ENCODE data around the gene CLCN2.
A peak's percentile ranks its signal among the peaks of the same experiment; 100 is the strongest.

CLCN2 gene

GRCh38 chr3:184354754-184355153 lies 6.7 kb downstream of the CLCN2 start:
- Histone ChIP-seq H3K27me3 (ENCODE audit: insufficient read depth, low read length, poor library complexity) (no peaks in the 10 kb centered on the region), H3K4me1 (ENCODE audit: control insufficient read depth, low read depth, low read length) (peaks cover 5% of the 10 kb centered on the region), H3K4me3 (ENCODE audit: low read length) (no peak overlapping the region), H2BK5ac (ENCODE audit: low read length) (no peak overlapping the region), H3K9ac (ENCODE audit: low read length) (no peak overlapping the region), H3K4me2 (ENCODE audit: low read length) (no peak overlapping the region), H3K27ac (ENCODE audit: low read depth, low read length) (no peak overlapping the region), H2BK120ac (ENCODE audit: low read depth, low read length) (no peak overlapping the region), H4K8ac (ENCODE audit: low read depth, low read length) (no peak overlapping the region), H3K79me2 (ENCODE audit: control insufficient read depth, insufficient read depth, low read length) (no peaks in the 10 kb centered on the region), H2BK15ac (replicated peaks; ENCODE audit: low read depth) (no peak overlapping the region), H3K4ac (ENCODE audit: low read depth, low read length) (no peak overlapping the region), H3K18ac (ENCODE audit: low read length) (no peak overlapping the region), H3K56ac (ENCODE audit: low read length) (no peak overlapping the region), H3K23ac (ENCODE audit: low read length) (no peak overlapping the region), H3K36me3 (ENCODE audit: control insufficient read depth, insufficient read depth, low read length) (peaks cover 4% of the 10 kb centered on the region), H4K5ac (ENCODE audit: low read length) (no peak overlapping the region), H2AK5ac (ENCODE audit: low read length) (no peak overlapping the region), H3K79me1 (ENCODE audit: low read length) (no peaks in the 10 kb centered on the region)
- no CpG with 5 or more reads among the region's 8 CpGs for WGBS (ENCODE audit: extremely low coverage, insufficient coverage, low lambda C conversion rate)
- no peak for DNase-seq

GRCh38 chr3:184354121-184354728 lies 7.2 kb downstream of the CLCN2 start:
- H3K4me1 ChIP-seq (ENCODE audit: control insufficient read depth, low read depth, low read length): peaks cover 3% of the 10 kb centered on the region
- H3K79me1 ChIP-seq (ENCODE audit: low read length): no peaks in the 10 kb centered on the region
- no peak overlapping the region for H3K23ac ChIP-seq (ENCODE audit: low read length)
- H3K27me3 ChIP-seq (ENCODE audit: insufficient read depth, low read length, poor library complexity): no peaks in the 10 kb centered on the region
- no peak overlapping the region for H3K18ac ChIP-seq (ENCODE audit: low read length)
- no CpG with 5 or more reads among the region's 18 CpGs for WGBS (ENCODE audit: extremely low coverage, insufficient coverage, low lambda C conversion rate)
- H3K79me2 ChIP-seq (ENCODE audit: control insufficient read depth, insufficient read depth, low read length): no peaks in the 10 kb centered on the region
- H2BK5ac ChIP-seq (ENCODE audit: low read length): no peak overlapping the region
- no peak overlapping the region for H2AK5ac ChIP-seq (ENCODE audit: low read length)
- H2BK15ac ChIP-seq (replicated peaks; ENCODE audit: low read depth): no peak overlapping the region
- H3K4ac ChIP-seq (ENCODE audit: low read depth, low read length): no peak overlapping the region
- no peak overlapping the region for H3K27ac ChIP-seq (ENCODE audit: low read depth, low read length)
- no peak overlapping the region for H3K56ac ChIP-seq (ENCODE audit: low read length)
- no peak overlapping the region for H4K5ac ChIP-seq (ENCODE audit: low read length)
- H3K4me2 ChIP-seq (ENCODE audit: low read length): no peak overlapping the region
- H4K8ac ChIP-seq (ENCODE audit: low read depth, low read length): no peak overlapping the region
- no peak overlapping the region for H2BK120ac ChIP-seq (ENCODE audit: low read depth, low read length)
- no peak overlapping the region for H3K4me3 ChIP-seq (ENCODE audit: low read length)
- peak; percentile 55 for DNase-seq
- H3K36me3 ChIP-seq (ENCODE audit: control insufficient read depth, insufficient read depth, low read length): peaks cover 4% of the 10 kb centered on the region
- H3K9ac ChIP-seq (ENCODE audit: low read length): no peak overlapping the region

GRCh38 chr3:184353546-184353941 lies 7.9 kb downstream of the CLCN2 start:
- Histone ChIP-seq H3K36me3 (ENCODE audit: control insufficient read depth, insufficient read depth, low read length) (peaks cover 4% of the 10 kb centered on the region), H3K56ac (ENCODE audit: low read length) (no peak overlapping the region)

GRCh38 chr3:184352897-184353545 lies 8.4 kb downstream of the CLCN2 start:
- Histone ChIP-seq H2BK5ac (ENCODE audit: low read length) (no peak overlapping the region), H4K5ac (ENCODE audit: low read length) (no peak overlapping the region), H3K27ac (ENCODE audit: low read depth, low read length) (no peak overlapping the region), H3K79me1 (ENCODE audit: low read length) (no peaks in the 10 kb centered on the region), H3K56ac (ENCODE audit: low read length) (no peak overlapping the region), H3K9ac (ENCODE audit: low read length) (no peak overlapping the region), H4K8ac (ENCODE audit: low read depth, low read length) (no peak overlapping the region), H3K27me3 (ENCODE audit: insufficient read depth, low read length, poor library complexity) (no peaks in the 10 kb centered on the region), H3K18ac (ENCODE audit: low read length) (no peak overlapping the region), H3K4me1 (ENCODE audit: control insufficient read depth, low read depth, low read length) (peaks cover 3% of the 10 kb centered on the region), H3K23ac (ENCODE audit: low read length) (no peak overlapping the region), H2AK5ac (ENCODE audit: low read length) (no peak overlapping the region), H3K4me2 (ENCODE audit: low read length) (no peak overlapping the region), H3K4me3 (ENCODE audit: low read length) (no peak overlapping the region), H3K36me3 (ENCODE audit: control insufficient read depth, insufficient read depth, low read length) (peaks cover 4% of the 10 kb centered on the region), H2BK15ac (replicated peaks; ENCODE audit: low read depth) (no peak overlapping the region), H3K79me2 (ENCODE audit: control insufficient read depth, insufficient read depth, low read length) (no peaks in the 10 kb centered on the region), H2BK120ac (ENCODE audit: low read depth, low read length) (no peak overlapping the region), H3K4ac (ENCODE audit: low read depth, low read length) (no peak overlapping the region)
- whole genome bisulfite sequencing (ENCODE audit: extremely low coverage, insufficient coverage, low lambda C conversion rate): no CpG with 5 or more reads among the region's 11 CpGs
- no peak for DNase-seq

More at GRCh38 chr3:184353546-184353941, 7.9 kb downstream of the CLCN2 start:
- Histone ChIP-seq H3K4me3 (ENCODE audit: low read length) (no peak overlapping the region), H3K27me3 (ENCODE audit: insufficient read depth, low read length, poor library complexity) (no peaks in the 10 kb centered on the region), H2BK5ac (ENCODE audit: low read length) (no peak overlapping the region), H2AK5ac (ENCODE audit: low read length) (no peak overlapping the region), H3K4ac (ENCODE audit: low read depth, low read length) (no peak overlapping the region), H3K4me1 (ENCODE audit: control insufficient read depth, low read depth, low read length) (peaks cover 3% of the 10 kb centered on the region), H3K9ac (ENCODE audit: low read length) (no peak overlapping the region), H3K27ac (ENCODE audit: low read depth, low read length) (no peak overlapping the region), H3K18ac (ENCODE audit: low read length) (no peak overlapping the region), H2BK15ac (replicated peaks; ENCODE audit: low read depth) (no peak overlapping the region), H4K5ac (ENCODE audit: low read length) (no peak overlapping the region), H2BK120ac (ENCODE audit: low read depth, low read length) (no peak overlapping the region), H3K79me1 (ENCODE audit: low read length) (no peaks in the 10 kb centered on the region), H3K79me2 (ENCODE audit: control insufficient read depth, insufficient read depth, low read length) (no peaks in the 10 kb centered on the region), H3K23ac (ENCODE audit: low read length) (no peak overlapping the region), H3K4me2 (ENCODE audit: low read length) (no peak overlapping the region), H4K8ac (ENCODE audit: low read depth, low read length) (no peak overlapping the region)
- DNase-seq: no peak
- WGBS (ENCODE audit: extremely low coverage, insufficient coverage, low lambda C conversion rate): no CpG with 5 or more reads among the region's 11 CpGs

- Histone ChIP-seq H2BK5ac (ENCODE audit: low read length) (no peak overlapping the region), H3K36me3 (ENCODE audit: control insufficient read depth, insufficient read depth, low read length) (peaks cover 4% of the 10 kb centered on the region), H4K5ac (ENCODE audit: low read length) (no peak overlapping the region), H3K23ac (ENCODE audit: low read length) (no peak overlapping the region), H3K56ac (ENCODE audit: low read length) (no peak overlapping the region), H4K8ac (ENCODE audit: low read depth, low read length) (no peak overlapping the region), H3K79me2 (ENCODE audit: control insufficient read depth, insufficient read depth, low read length) (no peaks in the 10 kb centered on the region), H2AK5ac (ENCODE audit: low read length) (no peak overlapping the region), H2BK15ac (replicated peaks; ENCODE audit: low read depth) (no peak overlapping the region), H3K18ac (ENCODE audit: low read length) (no peak overlapping the region), H3K4me3 (ENCODE audit: low read length) (no peak overlapping the region), H3K79me1 (ENCODE audit: low read length) (no peaks in the 10 kb centered on the region), H3K27me3 (ENCODE audit: insufficient read depth, low read length, poor library complexity) (no peaks in the 10 kb centered on the region), H3K4me1 (ENCODE audit: control insufficient read depth, low read depth, low read length) (peaks cover 3% of the 10 kb centered on the region), H3K4me2 (ENCODE audit: low read length) (no peak overlapping the region), H3K9ac (ENCODE audit: low read length) (no peak overlapping the region), H2BK120ac (ENCODE audit: low read depth, low read length) (no peak overlapping the region), H3K27ac (ENCODE audit: low read depth, low read length) (no peak overlapping the region), H3K4ac (ENCODE audit: low read depth, low read length) (no peak overlapping the region)
- no peak for DNase-seq
- no CpG with 5 or more reads among the region's 15 CpGs for WGBS (ENCODE audit: extremely low coverage, insufficient coverage, low lambda C conversion rate)
Measured at GRCh38 chr3:184352149-184352785, 9.1 kb downstream of the CLCN2 start.

Data from mesendoderm (in vitro differentiated cells).